Uterus (tissue), 4 donors: ENCODE data around the gene IPO13. TPM values are rescaled to one million over a fixed set of nuclear protein-coding genes. Genes with fewer than 3 reads are reported as not detected.

Source experiments
- DNase-seq, 2 donors: peaks; one replicate each; pipeline ENCODE4 v3.0.0-alpha.2; 2019 to 2020
- H3K27ac ChIP-seq, 2 donors: fragments of 200-600 bp; sonication (generic); 1 replicate in 1 of 2; 2 replicates in 1 of 2; pipeline ENCODE4 v1.5.1; 2016 to 2018
- H3K27me3 ChIP-seq, 2 donors: fragments of 200-600 bp; sonication (generic); one replicate each; pipeline ENCODE4 v1.5.1; 2018 to 2019; ENCODE audit warnings: control low read depth in 1 of 2
- H3K36me3 ChIP-seq, 2 donors: fragments of 200-600 bp; sonication (generic); one replicate each; pipeline ENCODE4 v1.5.1; 2019; ENCODE audit warnings: control low read depth in 1 of 2
- H3K4me1 ChIP-seq, 2 donors: fragments of 200-600 bp; sonication (generic); one replicate each; pipeline ENCODE4 v1.5.1; 2018 to 2019; ENCODE audit warnings: control low read depth in 1 of 2
- H3K4me3 ChIP-seq, 2 donors: fragments of 200-600 bp; sonication (generic); 1 replicate in 1 of 2; 2 replicates in 1 of 2; pipeline ENCODE4 v1.5.1; 2018 to 2019; ENCODE audit warnings: mild to moderate bottlenecking in 1 of 2
- H3K9me3 ChIP-seq, 2 donors: fragments of 200-600 bp; sonication (generic); one replicate each; pipeline ENCODE4 v1.5.1; 2019; ENCODE audit warnings: control low read depth in 1 of 2
- CTCF ChIP-seq, 4 experiments: fragments of 200-600 bp in 2 of 4; fragments of 450-650 bp in 2 of 4; sonication (generic) in 2 of 4; IDR thresholded peaks; one replicate each; pipeline ENCODE4 v1.5.1; 2016 to 2019; ENCODE audit warnings: antibody characterized with exemption in 4 of 4, mild to moderate bottlenecking in 2 of 4, moderate library complexity in 1 of 4
- POLR2A ChIP-seq, 2 donors: fragments of 450-650 bp; IDR thresholded peaks; one replicate each; pipeline ENCODE4 v1.6.1; 2016; ENCODE audit warnings: antibody characterized with exemption in 2 of 2, mild to moderate bottlenecking in 1 of 2, moderate library complexity in 1 of 2
- intact Hi-C: fragments of 100-400 bp; cut with DNase I; formaldehyde crosslinking; loops from one replicate; pipeline ENCODE4 v1.15.1; 2023; ENCODE audit warnings: low total_unique reads
- total RNA-seq, 4 donors: library from RNA; depleted of rRNA in 3 of 4; stranded (reverse); fragments of >200 nt in 3 of 4; gene quantifications; one replicate each; pipeline versions ENCODE4 v1.1.0 to v1.2.4, GENCODE V29; 2014 to 2023
- donor health status: DM: yes; HTN: yes; CAD: no.

The IPO13 gene
- total RNA-seq, 4 donors from 2014 or later: 6.9 to 26.7 (median 18.0) TPM

- TF ChIP-seq CTCF (IDR thresholded peaks at IDR 0.05) (no peak), POLR2A (IDR thresholded peaks at IDR 0.05) (no peak)
- Histone ChIP-seq H3K4me1 (no peaks in the 10 kb centered on the region), H3K4me3 (no peak overlapping the region), H3K9me3 (no peaks in the 10 kb centered on the region), H3K27ac (no peak overlapping the region), H3K36me3 (no peaks in the 10 kb centered on the region), H3K27me3 (no peaks in the 10 kb centered on the region)
- no peak for DNase-seq
- intact Hi-C loops: no loop called here
These were observed 17.1 kb downstream of the IPO13 start for GRCh38 chr1:43963890-43964289.

- DNase-seq: no peak
- intact Hi-C loops: no loop called here
- H3K27ac ChIP-seq: no peak overlapping the region
- H3K36me3 ChIP-seq: no peaks in the 10 kb centered on the region
- no peaks in the 10 kb centered on the region for H3K9me3 ChIP-seq
- no peak overlapping the region for H3K4me3 ChIP-seq
- TF ChIP-seq CTCF (IDR thresholded peaks at IDR 0.05) (no peak), POLR2A (IDR thresholded peaks at IDR 0.05) (no peak)
- peaks cover 0 to 4% of the 10 kb centered on the region in 2 donors for H3K4me1 ChIP-seq
- no peaks in the 10 kb centered on the region for H3K27me3 ChIP-seq
These were observed 18.6 kb downstream of the IPO13 start for GRCh38 chr1:43965316-43965715.

DNA sequence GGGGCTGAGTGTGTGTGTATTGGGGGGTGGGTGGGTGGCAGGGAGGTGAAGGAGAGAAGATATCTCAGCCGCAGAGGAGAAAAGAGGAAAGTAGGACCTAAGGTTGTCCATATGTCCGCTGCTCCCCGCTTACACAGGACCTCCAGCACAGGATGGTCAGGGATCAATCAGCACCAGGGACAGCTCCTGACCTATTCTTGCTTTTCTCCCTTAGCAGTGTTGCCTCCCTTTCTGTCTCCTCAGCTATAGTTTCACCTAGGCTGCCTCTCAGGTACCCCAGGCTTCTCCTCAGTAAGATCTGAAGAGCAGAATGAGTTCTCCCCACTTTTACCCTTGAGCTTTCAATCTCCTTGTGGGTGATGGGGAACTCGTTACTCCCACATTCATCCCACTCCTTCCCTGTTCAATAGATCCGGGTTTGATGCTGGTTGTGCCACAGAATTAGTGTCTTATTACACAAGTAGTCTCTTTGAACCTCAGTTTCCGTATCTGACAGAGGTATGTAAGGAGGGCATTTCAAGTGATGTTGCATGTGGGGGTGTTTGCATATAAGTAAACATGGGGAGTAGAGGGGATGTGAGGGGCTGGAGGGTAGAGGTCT lies 21.7 kb downstream of the IPO13 start:
- intact Hi-C loops: no loop called here
- DNase-seq: no peak
- Histone ChIP-seq H3K4me3 (no peak overlapping the region), H3K4me1 (peaks cover 0 to 7% of the 10 kb centered on the region in 2 donors), H3K9me3 (no peaks in the 10 kb centered on the region), H3K27ac (no peak overlapping the region), H3K36me3 (no peaks in the 10 kb centered on the region), H3K27me3 (no peaks in the 10 kb centered on the region)
- TF ChIP-seq CTCF (IDR thresholded peaks at IDR 0.05) (no peak), POLR2A (IDR thresholded peaks at IDR 0.05) (no peak)

GRCh38 chr1:43969416-43969745 lies 22.6 kb downstream of the IPO13 start:
- intact Hi-C loops: no loop called here
- Histone ChIP-seq H3K36me3 (no peaks in the 10 kb centered on the region), H3K27ac (no peak overlapping the region), H3K9me3 (no peaks in the 10 kb centered on the region), H3K27me3 (no peaks in the 10 kb centered on the region), H3K4me3 (peak overlapping the region in 1 of 2 donors; percentile 88), H3K4me1 (peaks cover 0 to 7% of the 10 kb centered on the region in 2 donors)
- DNase-seq: no peak
- TF ChIP-seq CTCF (IDR thresholded peaks at IDR 0.05) (no peak), POLR2A (IDR thresholded peaks at IDR 0.05) (no peak)

DNA sequence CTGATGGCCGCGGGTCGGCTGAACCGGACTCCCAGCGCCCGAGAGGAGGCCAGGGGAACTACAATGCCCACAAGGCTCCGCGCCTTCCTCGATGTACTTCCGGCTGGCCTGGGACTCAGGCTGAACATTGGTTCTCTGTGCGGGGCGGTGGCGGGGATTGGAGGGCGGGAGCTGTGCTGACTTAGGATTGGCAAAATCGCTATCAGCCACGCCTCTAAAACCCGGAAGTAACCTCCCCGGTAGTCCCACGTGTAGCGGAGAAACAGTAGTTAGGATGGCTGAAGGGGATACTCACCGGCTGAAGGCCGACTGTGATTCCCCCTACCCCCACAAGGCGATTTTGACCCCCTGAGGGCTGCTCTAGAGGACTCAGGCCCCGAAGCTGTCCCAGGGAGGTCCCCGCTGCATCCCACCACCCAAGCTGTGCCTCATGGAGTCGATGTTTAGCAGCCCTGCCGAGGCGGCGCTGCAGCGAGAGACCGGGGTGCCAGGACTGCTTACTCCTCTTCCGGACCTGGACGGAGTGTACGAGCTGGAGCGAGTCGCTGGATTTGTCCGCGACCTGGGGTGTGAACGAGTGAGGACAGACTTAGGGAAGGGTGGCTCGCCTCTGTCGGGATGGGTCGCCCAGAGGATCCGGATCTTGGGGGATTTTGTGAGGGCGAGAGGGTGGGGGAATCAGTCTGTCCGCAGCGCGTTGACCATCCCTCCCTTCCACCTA lies 23.2 kb downstream of the IPO13 start, which contains the start of gene DPH2:
DPH2 (plus strand) TSS at position 265 of the 721 bp plus-strand sequence; CDS start at position 431, 166 bp downstream.
- Histone ChIP-seq H3K27me3 (no peaks in the 10 kb centered on the region), H3K27ac (peak within 1 kb of the TSS in 1 of 2 donors; percentile 11), H3K4me1 (peaks cover 0 to 7% of the 10 kb centered on the region in 2 donors), H3K36me3 (no peaks in the 10 kb centered on the region), H3K4me3 (peak within 1 kb of the TSS; percentile 71 to 88), H3K9me3 (no peaks in the 10 kb centered on the region)
- DNase-seq: peak; percentile 96 to 97
- intact Hi-C loops: no loop called here
- TF ChIP-seq POLR2A (IDR thresholded peaks at IDR 0.05): peak in 1 of 2 donors; percentile 19
- TF ChIP-seq CTCF (IDR thresholded peaks at IDR 0.05): peak in 3 of 4 experiments; percentile 14 to 31 (median 19)
